ENCODE measurements around the gene OTOP3.

Gene OTOP3

GRCh38 chr17:74954665-74955421, 19.1 kb downstream of the OTOP3 start:
- no peak overlapping the region for H3K4me3 ChIP-seq (replicated peaks in 1 of 2; ENCODE audit: low read depth in 2 of 2, low read length in 2 of 2)
- DNase-seq (ENCODE audit: low read depth in 2 of 2), result no peak
- no peak for TF ChIP-seq CTCF (IDR thresholded peaks at IDR 0.05; ENCODE audit: low read depth, low read length)

GRCh38 chr17:74956093-74956492, 20.4 kb downstream of the OTOP3 start:
- no peak for DNase-seq (ENCODE audit: low read depth in 2 of 2)
- no peak for TF ChIP-seq CTCF (IDR thresholded peaks at IDR 0.05; ENCODE audit: low read depth, low read length)
- no peak overlapping the region for H3K4me3 ChIP-seq (replicated peaks in 1 of 2; ENCODE audit: low read depth in 2 of 2, low read length in 2 of 2)

- peak; percentile 57 to 63 for DNase-seq (ENCODE audit: low read depth in 2 of 2)
- no peak overlapping the region for H3K4me3 ChIP-seq (replicated peaks in 1 of 2; ENCODE audit: low read depth in 2 of 2, low read length in 2 of 2)
- peak; percentile 96 for TF ChIP-seq CTCF (IDR thresholded peaks at IDR 0.05; ENCODE audit: low read depth, low read length)
These were observed 22.4 kb downstream of the OTOP3 start for GRCh38 chr17:74957935-74958740.

- DNase-seq (ENCODE audit: low read depth in 2 of 2), result peak in 1 of 2 donors; percentile 19
- TF ChIP-seq CTCF (IDR thresholded peaks at IDR 0.05; ENCODE audit: low read depth, low read length), result no peak
- no peak overlapping the region for H3K4me3 ChIP-seq (replicated peaks in 1 of 2; ENCODE audit: low read depth in 2 of 2, low read length in 2 of 2)
These were observed 24.3 kb downstream of the OTOP3 start for GRCh38 chr17:74959826-74960515.

- DNase-seq (ENCODE audit: low read depth in 2 of 2), result peak; percentile 44 to 48
- TF ChIP-seq CTCF (IDR thresholded peaks at IDR 0.05; ENCODE audit: low read depth, low read length), result peak; percentile 43
- H3K4me3 ChIP-seq (replicated peaks in 1 of 2; ENCODE audit: low read depth in 2 of 2, low read length in 2 of 2), result no peak overlapping the region
These were observed 25.1 kb downstream of the OTOP3 start for GRCh38 chr17:74960570-74961342.

All from cardiac fibroblast (primary cell).